ENCODE measurements around the gene ATRIP. TPM values are rescaled to one million over a fixed set of nuclear protein-coding genes. Genes with fewer than 3 reads are reported as not detected.

ATRIP gene
- total RNA-seq, 1 experiment from 2014 or later = 8.5 TPM

DNA sequence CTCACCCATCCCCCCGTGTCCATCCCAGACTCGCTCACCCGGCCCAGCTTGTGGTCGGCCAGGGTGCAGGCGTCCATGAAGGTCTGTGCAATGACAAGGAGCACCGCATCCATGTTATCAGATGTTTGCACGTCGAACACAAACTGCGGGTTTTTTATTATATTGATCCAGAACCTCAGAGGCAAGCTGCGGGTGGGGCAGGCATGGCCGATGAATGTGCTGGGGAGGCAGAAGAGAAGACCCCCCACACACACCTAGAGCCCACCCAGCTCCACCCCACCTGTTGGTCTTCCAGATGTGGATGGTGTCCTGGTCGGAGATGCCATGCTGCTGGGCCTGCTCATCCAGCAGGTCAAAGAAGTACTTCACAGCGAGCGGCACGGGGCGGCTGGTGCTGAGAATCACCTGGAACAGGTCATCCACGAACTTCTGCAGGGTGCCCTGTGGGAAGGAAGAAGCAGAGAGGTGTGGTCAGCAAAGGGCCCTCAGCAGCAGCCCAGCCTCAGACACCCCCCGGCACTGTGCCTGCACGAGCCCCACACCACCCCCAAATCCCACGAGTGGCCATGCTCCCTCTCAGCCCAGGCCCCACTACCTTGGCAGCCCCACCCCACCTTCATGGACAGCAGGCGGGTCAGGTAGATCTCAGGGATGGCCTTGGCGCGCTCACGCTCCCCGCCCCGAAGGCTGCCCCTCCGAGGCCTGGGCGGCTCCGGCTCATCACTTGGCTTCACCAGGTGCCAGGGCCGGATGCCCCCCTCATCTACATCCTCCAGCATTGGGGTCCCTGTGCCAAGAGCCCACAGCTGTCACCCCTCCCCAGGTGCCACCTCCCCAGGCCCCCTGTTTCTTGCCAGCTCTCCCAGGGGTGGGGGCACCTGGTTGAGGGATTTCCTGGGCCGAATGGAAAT is 37.0 kb upstream of the ATRIP start:
- BruUV-seq (replicated peaks) = no TSS peak
- POLR2A ChIA-PET (ENCODE audit: unreplicated experiment) = no interaction called here

DNA sequence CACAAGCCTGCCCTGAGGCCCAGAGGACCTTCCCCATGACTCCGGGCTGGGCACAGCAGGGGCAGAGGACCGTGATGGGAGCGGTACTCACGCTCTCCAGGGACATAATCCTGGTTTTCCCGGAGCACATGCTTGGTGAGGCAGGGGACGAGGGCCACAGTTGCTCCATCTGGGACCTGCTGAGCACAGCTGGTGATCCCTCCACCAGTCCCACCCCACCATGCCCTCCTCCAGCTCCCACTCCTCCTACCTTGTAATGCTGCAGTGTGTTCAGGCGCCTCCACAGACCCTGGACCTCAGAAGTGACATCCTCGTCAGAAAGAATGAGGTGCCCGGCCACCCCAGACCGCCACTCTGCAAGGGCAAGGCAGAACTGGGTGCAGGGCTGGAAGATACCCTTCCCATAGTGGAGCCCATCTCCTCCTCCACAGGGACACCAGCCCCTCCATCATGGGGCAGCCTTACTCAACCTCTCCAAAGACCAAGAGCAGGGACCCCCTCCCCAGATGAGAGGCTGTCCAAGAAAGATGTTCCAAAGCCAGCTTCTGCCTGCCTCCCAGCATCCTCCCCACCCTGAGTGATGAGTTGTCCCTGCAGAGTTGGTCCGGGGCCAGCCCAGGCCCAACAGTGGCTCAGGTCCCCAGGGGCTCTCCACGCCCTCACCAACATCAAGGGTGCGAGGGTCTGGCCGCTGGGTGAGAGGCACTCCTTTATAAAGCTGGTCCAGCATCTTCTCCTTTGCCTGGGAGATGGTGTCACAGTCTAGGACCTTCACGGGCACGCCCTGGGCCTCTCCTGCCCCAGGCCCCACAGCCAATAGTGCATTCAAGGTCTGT is 36.1 kb upstream of the ATRIP start:
- Histone ChIP-seq H3K4me1 (replicated peaks; ENCODE audit: insufficient read depth) (no peaks in the 10 kb centered on the region), H3K4me3 (no peak overlapping the region), H2AFZ (no peak overlapping the region), H3K9me2 (ENCODE audit: insufficient read depth) (no peaks in the 10 kb centered on the region), H3F3A (ENCODE audit: insufficient read depth, low read depth) (no peaks in the 10 kb centered on the region), H3K36me3 (ENCODE audit: low read depth) (no peaks in the 10 kb centered on the region), H3K4me2 (no peak overlapping the region), H3K27ac (no peak overlapping the region), H3K27me3 (ENCODE audit: insufficient read depth, low read depth) (no peaks in the 10 kb centered on the region), H3K9me3 (ENCODE audit: insufficient read depth, low read depth) (no peaks in the 10 kb centered on the region), H4K20me1 (ENCODE audit: insufficient read depth) (no peaks in the 10 kb centered on the region), H3K79me2 (ENCODE audit: low read depth) (no peaks in the 10 kb centered on the region)
- DNase-seq = no peak
- no TSS peak for BruUV-seq (replicated peaks)
- no peak for TF ChIP-seq EZH2 (IDR thresholded peaks at IDR 0.05; ENCODE audit: low read depth)
- TF ChIP-seq, protein P1, sequence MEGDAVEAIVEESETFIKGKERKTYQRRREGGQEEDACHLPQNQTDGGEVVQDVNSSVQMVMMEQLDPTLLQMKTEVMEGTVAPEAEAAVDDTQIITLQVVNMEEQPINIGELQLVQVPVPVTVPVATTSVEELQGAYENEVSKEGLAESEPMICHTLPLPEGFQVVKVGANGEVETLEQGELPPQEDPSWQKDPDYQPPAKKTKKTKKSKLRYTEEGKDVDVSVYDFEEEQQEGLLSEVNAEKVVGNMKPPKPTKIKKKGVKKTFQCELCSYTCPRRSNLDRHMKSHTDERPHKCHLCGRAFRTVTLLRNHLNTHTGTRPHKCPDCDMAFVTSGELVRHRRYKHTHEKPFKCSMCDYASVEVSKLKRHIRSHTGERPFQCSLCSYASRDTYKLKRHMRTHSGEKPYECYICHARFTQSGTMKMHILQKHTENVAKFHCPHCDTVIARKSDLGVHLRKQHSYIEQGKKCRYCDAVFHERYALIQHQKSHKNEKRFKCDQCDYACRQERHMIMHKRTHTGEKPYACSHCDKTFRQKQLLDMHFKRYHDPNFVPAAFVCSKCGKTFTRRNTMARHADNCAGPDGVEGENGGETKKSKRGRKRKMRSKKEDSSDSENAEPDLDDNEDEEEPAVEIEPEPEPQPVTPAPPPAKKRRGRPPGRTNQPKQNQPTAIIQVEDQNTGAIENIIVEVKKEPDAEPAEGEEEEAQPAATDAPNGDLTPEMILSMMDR (conservative IDR thresholded peaks at IDR 0.05) = no peak
- intact Hi-C loops (cut with micrococcal nuclease; ENCODE audit: unreplicated experiment) = no loop called here
- ChIA-PET CTCF (no interaction called here), POLR2A (ENCODE audit: unreplicated experiment) (no interaction called here)

More for the DNA sequence above, 37.0 kb upstream of the ATRIP start:
- H3K36me3 ChIP-seq (ENCODE audit: low read depth) = no peaks in the 10 kb centered on the region
- CTCF ChIA-PET = no interaction called here
- no peaks in the 10 kb centered on the region for H3K27me3 ChIP-seq (ENCODE audit: insufficient read depth, low read depth)
- TF ChIP-seq, protein P1 (conservative IDR thresholded peaks at IDR 0.05) = no peak
- TF ChIP-seq EZH2 (IDR thresholded peaks at IDR 0.05; ENCODE audit: low read depth) = no peak
- no peaks in the 10 kb centered on the region for H3K9me3 ChIP-seq (ENCODE audit: insufficient read depth, low read depth)
- H3K4me3 ChIP-seq = no peak overlapping the region
- no peak for DNase-seq
- H3K9me2 ChIP-seq (ENCODE audit: insufficient read depth) = no peaks in the 10 kb centered on the region
- H3K4me1 ChIP-seq (replicated peaks; ENCODE audit: insufficient read depth) = no peaks in the 10 kb centered on the region
- no peaks in the 10 kb centered on the region for H3F3A ChIP-seq (ENCODE audit: insufficient read depth, low read depth)
- H3K79me2 ChIP-seq (ENCODE audit: low read depth) = no peaks in the 10 kb centered on the region
- H4K20me1 ChIP-seq (ENCODE audit: insufficient read depth) = no peaks in the 10 kb centered on the region
- H3K27ac ChIP-seq = no peak overlapping the region
- H3K4me2 ChIP-seq = no peak overlapping the region
- no peak overlapping the region for H2AFZ ChIP-seq
- intact Hi-C loops (cut with micrococcal nuclease; ENCODE audit: unreplicated experiment) = no loop called here

DNA sequence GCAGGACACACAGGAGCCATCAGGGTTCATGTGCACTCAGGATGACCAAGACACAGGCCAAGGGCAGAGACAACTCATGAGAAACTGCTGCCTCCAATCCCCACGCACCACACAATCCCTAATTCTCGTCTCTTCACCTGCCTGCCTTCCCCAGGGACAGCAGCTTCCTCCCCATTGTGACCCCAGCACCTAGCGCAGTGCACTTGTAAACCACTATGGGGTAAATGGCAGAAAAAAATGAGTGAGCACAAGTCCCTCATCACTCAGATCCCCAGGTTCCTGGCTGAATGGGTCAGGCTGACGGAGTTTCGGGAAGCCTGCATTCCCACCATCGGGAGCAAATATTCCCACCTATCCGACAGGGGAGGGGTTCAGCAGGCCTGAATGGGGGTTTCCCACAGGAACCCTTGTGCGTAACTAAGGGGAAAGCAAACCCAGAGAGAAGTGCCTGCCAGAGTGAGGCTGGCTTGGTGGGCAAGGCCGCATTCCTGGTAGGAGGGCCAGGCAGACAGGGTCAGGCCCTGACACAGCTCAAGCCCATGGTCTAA is 35.4 kb upstream of the ATRIP start:
- Histone ChIP-seq H3K9me3 (ENCODE audit: insufficient read depth, low read depth) (no peaks in the 10 kb centered on the region), H2AFZ (no peak overlapping the region), H3K4me1 (replicated peaks; ENCODE audit: insufficient read depth) (no peaks in the 10 kb centered on the region), H4K20me1 (ENCODE audit: insufficient read depth) (no peaks in the 10 kb centered on the region), H3K4me3 (no peak overlapping the region), H3K79me2 (ENCODE audit: low read depth) (no peaks in the 10 kb centered on the region), H3K27me3 (ENCODE audit: insufficient read depth, low read depth) (no peaks in the 10 kb centered on the region), H3F3A (ENCODE audit: insufficient read depth, low read depth) (no peaks in the 10 kb centered on the region), H3K9me2 (ENCODE audit: insufficient read depth) (no peaks in the 10 kb centered on the region), H3K27ac (no peak overlapping the region), H3K4me2 (no peak overlapping the region), H3K36me3 (ENCODE audit: low read depth) (no peaks in the 10 kb centered on the region)
- intact Hi-C loops (cut with micrococcal nuclease; ENCODE audit: unreplicated experiment) = no loop called here
- ChIA-PET POLR2A (ENCODE audit: unreplicated experiment) (no interaction called here), CTCF (no interaction called here)
- no peak for TF ChIP-seq EZH2 (IDR thresholded peaks at IDR 0.05; ENCODE audit: low read depth)
- TF ChIP-seq, protein P1 (conservative IDR thresholded peaks at IDR 0.05) = no peak
- no TSS peak for BruUV-seq (replicated peaks)
- no peak for DNase-seq
